HG03066 (cell line): ENCODE measurements around the gene NHERF2.
"Not testable (repeated sequence)": the region's sequence is repeated elsewhere in the genome, so short reads cannot be mapped to it uniquely, and the experiment has no call there.

ENCODE experiments used
- ATAC-seq: cut with Tn5 transposase; IDR thresholded peaks from one replicate; pipeline ENCODE4 v1.9.1; 2021; ENCODE audit warnings: low read depth; ENCODE audit not compliant: unreplicated experiment

The NHERF2 gene

GRCh38 chr16:2025251-2025650 is 1.5 kb upstream of the NHERF2 start:
- no peak for ATAC-seq

GRCh38 chr16:2025878-2026460 is 733 bp upstream of the NHERF2 start:
- ATAC-seq, result no peak

DNA sequence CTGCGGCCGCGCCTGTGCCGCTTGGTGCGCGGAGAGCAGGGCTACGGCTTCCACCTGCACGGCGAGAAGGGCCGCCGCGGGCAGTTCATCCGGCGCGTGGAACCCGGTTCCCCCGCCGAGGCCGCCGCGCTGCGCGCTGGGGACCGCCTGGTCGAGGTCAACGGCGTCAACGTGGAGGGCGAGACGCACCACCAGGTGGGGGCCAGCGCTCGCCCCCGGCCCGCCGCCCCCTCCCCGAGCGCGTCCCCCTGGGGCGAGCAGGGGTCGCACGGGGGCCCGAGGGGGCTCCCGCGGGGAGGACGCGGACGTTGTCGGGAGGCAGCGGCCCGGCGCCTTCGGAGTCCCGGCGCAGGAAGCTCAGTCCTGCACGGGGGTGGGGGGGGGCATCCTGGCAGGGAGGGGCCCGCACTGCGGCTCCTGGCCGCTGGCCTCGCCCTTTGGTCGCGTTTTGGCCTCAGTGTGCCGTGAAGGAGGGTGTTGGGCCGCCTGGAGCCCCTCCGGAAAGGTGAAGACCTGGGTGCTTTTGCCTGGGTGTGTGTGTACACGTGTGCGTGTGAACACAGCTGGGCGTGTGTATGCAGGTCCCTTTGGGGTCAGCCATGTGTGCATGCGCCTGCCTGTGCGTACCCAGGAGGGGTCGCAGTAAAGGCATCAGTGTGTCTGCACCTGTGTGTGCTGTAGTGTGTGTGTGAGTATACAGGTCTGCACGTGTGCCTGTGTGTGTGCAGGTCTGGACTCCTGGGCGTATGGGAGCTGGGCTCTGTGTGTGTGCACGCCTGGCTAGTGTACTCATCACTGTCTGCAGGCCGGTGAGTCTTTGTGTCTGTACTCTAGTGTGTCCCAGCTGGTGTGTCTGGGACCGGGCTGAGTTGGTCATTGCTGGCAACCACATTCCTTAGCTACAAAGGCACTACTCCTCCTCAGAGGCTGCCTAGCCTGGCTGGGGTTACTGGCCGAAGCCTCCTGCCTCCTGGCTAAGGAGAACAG is 615 bp downstream of the NHERF2 start:
- no peak for ATAC-seq

DNA sequence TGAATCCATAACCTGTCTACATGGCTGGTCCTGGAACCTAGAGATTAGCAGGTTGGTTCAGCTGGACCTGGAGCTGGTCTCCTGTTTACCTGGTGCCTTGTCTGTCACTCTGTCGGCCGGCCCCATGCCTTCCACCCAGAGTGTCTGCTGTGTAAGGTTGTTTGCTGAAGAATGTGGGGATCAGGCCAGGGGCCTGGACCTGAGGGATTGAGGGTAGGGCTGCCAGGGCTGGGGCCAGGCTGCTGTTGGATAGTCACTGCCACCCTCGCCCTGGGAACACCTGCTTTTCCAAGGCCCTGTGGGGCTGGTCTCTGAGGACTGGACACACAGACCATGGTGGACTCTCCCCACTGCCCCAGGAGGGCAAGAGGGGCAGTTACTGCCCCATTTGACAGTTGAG is 1.4 kb downstream of the NHERF2 start:
- no peak for ATAC-seq

- no peak for ATAC-seq
Measured at GRCh38 chr16:2028620-2029220, 2.0 kb downstream of the NHERF2 start.

DNA sequence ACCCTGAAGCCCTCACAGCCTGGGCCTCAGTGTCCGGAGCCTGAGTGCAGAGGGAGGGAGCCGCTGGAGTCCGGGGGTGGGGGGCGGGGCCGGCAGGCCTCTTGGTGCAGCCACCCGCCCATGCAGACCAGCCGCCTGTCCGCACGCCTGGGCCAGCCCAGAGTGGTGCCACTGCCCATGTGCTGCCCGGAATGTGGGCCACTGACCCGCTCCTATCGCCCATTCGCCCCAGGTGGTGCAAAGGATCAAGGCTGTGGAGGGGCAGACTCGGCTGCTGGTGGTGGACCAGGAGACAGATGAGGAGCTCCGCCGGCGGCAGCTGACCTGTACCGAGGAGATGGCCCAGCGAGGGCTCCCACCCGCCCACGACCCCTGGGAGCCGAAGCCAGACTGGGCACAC is 2.6 kb downstream of the NHERF2 start:
- no peak for ATAC-seq

DNA sequence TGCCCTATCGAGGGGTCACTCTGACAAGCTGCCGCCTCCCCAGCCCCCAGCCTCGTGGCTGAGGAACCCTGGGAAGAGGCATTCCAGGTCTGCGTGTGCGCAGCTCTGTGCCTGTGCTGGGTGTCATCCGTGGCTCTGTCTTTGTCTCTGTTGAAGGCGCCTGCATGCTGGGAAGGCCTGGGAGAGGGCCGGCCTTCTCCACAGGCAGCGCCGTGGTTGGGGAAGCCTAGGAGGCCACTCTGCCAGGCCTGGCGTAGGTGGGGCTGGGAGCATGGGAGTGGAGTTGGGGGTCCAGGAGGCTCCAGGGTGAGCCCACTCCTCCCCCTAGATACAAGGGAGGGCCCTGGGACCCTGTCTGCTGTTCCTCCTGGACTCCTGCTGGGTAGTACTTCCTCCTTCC is 3.3 kb downstream of the NHERF2 start:
- ATAC-seq, result no peak

- ATAC-seq, result no peak
Measured at GRCh38 chr16:2031081-2031577, 4.4 kb downstream of the NHERF2 start.

GRCh38 chr16:2032285-2033056 is 5.8 kb downstream of the NHERF2 start:
- ATAC-seq, result no peak

DNA sequence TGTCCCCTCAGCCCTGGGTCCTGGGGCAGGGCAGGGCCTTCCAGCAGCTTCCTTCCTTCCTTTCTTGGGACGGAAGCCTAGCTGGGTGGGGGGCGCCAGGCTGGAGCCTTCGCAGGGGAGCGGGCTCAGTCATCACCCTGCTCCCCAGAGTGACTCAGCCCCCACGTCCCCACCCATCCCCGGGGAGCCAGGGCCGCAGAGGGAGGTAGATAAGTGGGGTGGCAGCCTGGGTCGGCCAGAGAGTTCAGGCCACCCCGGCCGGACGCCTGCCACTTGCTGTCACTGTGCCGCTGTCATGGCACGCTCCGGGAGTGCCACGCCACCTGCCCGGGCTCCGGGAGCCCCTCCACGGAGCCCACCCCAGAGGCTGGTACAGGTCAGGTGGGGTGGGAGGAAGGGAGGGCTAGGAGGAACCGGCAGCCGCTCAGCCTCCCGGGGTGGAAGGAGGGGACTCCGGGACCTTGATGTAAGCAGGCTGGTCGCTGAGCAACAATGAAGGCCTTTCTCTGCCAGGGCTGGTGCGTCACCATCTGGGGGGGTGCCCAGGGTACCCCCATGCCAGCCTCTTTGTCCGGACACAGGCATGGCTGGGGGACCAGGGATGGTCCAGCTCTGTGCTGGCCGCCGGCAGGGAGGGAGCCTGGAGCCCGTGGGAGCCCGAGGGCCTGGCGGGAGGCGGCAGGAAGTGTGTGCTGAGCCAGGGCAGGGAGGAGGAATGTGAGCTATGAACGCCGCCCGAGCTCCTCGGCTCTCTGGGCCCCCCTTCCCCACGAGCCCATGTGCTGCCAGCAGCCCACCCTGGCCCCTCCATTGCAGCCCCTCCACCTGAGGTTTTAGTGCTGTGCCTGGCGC is 6.6 kb downstream of the NHERF2 start:
- ATAC-seq, result no peak

- not testable (repeated sequence) for ATAC-seq
Measured at GRCh38 chr16:2033909-2034695, 7.4 kb downstream of the NHERF2 start.

DNA sequence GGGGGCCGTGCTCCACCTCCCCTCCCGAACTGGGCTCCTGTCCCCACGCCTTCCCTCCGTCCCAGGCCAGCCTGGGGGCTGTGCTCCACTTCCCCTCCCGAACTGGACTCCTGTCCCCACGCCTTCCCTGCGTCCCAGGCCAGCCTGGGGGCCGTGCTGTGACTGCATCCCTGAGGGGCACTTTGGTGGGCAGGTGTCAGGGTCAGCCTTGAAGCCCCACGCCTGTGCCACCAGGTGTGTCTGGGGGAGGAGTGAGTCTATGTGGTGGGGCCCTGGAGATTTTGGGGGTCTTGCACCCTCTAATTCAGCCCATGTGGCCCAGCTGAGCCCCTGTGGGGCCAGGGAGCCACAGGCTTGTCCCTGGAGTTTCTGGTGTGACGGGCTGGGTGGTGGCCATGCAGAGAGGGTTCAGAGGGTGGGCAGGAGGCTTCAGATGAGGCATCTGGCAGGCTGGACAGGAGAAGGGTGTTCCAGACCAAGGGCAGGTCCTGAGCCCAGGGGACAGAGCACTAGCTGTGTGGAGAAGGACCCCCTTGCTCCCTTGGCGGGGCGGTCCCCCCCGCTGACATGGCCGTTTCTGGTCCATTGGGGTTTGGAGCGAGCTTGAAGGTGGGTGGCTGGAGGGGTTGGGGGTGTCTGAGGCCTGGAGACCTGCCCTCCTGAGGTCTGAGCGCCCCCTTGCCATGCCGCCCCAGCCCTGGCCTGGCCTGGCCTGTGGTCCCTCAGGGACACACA is 8.2 kb downstream of the NHERF2 start:
- ATAC-seq, result no peak

DNA sequence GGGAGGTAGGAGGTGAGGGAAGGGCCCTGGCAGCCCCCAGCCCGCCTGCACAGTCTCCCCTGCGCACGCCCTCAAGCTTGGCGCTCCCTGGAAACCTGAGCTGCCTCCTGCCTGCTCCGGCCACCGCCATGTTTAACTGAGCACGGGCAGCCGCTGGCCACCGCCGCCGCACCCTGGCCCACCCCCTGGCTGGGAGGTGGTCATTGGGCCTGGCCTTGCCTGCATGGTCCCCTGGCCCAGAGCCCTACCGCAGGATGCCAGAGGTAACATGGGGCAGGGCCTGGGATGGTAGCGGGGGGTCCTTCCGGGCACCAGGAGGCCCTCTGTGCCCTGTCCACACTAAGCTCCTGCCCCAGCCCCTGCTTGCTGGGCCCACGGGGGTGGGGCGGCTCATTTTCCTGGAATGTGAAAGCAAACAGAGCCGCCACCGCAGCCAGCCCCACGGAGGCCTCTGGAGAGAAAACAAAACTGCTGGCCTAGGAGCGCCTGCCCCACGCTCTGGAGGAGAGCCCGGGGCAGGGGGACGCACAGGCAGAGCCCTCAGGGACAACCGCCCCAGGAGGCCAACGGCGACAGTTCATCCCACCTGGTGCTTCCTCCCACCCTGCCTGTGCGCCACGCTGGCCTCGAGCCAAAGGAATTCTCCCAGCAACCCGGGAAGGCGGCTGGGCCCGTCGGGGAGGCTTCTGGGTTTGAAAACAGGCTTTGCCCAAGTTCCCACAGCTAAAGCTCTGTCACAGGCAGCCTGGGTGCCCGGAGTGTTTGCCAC is 8.9 kb downstream of the NHERF2 start:
- ATAC-seq, result no peak

GRCh38 chr16:2036200-2036966 is 9.7 kb downstream of the NHERF2 start:
- ATAC-seq, result no peak

DNA sequence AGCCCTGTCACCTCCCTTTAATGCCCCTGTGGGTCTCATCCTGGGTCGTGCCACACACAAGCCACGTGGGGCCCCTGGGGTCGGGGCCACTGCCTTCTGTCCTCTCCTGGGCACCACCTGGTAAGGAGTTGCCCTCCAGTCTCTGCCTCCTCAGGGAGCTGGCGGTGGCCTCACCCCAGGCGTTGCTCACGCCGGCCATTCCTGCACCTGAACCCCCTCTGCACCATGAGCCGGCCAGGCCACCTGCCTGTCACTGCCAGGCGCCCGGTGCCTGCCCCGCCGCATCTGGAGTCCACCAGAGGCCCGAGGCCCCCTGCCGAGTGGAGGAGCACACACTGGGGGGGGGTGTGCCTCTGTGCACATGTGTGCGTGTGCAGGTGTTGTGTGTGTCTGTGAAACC is 10.4 kb downstream of the NHERF2 start:
- ATAC-seq, result no peak

DNA sequence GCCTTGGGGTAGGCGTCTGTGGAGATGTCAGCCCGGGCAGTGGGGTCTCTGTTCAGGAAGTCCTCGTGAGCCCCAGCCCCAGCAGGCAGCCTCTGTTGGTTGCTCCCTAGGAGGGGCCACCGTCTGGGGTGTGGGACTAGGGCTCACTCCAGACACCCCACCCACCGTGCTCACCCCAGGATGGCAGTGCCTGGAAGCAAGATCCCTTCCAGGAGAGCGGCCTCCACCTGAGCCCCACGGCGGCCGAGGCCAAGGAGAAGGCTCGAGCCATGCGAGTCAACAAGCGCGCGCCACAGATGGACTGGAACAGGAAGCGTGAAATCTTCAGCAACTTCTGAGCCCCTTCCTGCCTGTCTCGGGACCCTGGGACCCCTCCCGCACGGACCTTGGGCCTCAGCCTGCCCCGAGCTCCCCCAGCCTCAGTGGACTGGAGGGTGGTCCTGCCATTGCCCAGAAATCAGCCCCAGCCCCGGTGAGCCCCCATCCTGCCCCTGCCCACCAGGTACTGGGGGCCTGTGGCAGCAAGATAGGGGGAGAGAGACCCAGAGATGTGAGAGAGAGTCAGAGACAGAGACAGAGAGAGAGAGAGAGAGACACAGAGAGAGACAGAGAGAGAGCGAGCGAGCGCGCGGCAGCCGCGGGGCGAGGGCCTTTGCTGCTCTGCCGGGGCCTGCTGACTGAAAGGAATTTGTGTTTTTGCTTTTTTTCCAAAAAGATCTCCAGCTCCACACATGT is 11.1 kb downstream of the NHERF2 start:
- ATAC-seq, result no peak
